Activated naive CD8-positive, alpha-beta T cell treated with anti-CD3 and anti-CD28 coated beads, Interleukin-2, amount 50 U/mL, for 16 hours (primary cell): ENCODE results near the gene VCPKMT.

Source experiments
- DNase-seq: peaks from one replicate; pipeline ENCODE4 v3.0.0-alpha.2; 2020; ENCODE audit warnings: low read depth, low spot score

VCPKMT gene

DNA sequence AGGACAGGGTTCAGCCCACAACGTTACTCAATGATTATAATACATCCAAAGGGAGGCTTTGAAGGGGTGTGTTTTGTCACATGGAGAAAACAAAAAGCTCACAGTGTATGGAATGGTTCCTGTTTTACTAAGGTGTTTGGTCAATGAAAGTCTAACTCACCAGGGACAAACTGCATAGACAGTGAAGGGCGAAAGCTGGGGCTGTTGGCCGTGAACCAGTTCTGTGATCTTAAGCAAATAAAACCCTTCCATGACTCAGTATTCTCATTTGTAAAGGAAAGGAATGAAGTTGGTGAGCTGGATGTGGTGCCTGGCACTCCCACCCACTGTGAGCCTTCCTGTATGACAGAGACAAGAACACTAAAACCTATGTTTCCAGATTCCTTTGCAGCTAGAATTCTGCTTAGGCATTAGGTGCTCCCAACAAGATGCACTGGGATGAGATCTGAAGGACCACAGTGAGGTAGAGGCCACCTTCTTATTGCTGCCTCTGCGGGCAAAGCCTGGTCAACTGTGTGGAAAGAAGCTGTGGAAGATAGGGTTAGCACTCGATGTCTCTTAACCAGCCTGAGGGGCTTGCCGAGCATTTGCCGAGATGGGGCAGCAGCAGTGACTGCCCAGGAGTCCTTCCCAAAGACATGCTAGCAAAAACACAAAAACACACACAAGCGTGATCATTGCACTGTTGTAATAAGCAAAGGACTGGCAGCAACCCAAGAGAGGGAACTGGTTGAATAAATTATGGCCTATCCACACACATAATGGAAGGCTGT lies 48.5 kb downstream of the VCPKMT start:
- DNase-seq, result no peak

DNA sequence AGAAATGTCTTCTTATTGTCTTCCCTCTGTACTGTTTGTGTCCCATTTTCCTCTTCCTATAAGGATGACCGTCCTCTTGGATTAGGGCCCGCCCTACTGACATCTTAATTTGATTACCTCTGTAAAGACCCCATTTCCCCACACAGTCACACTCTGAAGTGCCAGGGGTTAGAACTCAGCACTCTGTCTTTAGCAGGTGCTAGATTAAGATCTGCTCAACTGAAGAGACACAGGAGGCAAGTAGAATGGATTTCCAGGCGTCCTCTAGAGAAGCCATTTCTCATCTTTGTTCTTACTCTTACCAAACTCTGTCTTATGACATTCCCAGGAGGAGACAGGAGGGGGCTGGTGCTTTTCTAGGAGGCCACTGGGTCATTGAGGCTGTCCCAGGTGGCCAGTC lies 50.8 kb downstream of the VCPKMT start:
- no peak for DNase-seq

DNA sequence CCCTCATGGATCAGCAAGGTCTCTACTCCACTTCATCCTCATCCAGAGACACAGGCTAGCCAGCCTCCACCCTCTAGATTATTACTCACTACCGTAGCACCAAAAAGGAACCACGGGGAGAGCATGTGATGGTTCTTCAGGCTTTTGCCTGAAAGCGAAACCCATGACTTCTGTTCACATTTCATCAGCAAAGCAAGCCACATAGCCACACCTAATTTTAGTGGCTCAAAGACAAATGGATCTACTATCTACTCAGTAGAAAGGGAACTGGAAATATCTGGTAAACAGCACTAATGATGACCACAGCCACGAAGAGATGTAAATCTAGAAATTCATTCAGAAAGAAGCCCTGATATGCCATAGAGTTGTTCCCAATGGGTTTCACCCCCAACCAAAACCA lies 51.4 kb downstream of the VCPKMT start:
- DNase-seq, result peak; percentile 17

DNA sequence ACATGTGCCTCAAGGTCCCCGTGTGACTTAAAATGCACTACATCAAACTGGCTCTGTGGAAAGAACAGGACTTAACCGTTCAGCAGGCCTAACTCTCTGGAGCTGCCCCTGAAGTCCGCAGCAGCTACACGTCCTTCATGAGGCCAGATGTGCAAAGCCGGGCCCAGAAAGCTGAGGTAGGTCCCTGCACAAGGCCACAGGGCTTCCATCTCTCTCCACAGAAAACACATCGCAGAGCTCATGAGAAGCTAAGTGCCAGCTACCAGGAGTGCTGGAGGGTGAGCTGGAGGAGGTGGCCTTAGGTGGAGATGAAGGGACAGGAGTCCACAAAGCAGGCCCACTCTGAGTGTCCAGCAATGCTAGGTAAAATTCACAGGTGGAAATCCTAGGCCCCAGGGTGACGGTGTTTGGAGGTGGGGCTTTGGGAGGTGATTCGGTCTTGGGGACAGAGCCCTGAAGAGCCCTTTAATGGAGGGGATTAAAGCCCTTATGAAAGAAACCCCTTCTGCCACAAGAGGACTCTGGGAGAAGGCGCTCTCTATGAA lies 52.4 kb downstream of the VCPKMT start:
- DNase-seq, result no peak

DNA sequence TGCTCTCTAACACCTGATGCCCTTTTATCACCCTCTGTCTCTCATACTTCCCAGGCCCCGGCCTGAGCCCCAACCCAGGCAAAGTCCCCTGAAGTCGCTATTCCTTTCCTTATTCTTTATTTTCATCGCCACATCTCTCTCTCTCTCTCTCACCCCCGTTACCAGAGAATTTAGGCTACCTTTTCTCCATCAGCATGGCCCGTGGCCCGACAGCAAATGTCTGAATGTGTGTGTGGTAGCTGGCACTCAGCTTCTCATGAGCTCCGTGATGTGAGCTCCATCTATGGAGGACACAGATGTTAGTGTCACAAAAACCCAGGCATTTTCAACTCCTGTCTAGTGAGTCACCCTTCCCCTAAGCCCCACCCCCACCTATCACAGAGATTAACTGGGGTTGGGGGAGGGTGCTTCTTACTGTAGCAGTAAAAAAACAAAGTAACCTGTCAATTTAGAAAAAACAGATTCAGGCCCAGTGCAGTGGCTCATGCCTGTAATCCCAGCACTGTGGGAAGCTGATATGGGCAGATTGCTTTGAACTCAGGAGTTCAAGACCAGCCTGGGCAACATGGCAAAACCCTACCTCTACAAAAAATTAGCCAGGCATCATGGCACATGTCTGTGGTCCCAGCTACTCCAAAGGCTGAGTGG lies 53.8 kb downstream of the VCPKMT start:
- peak; percentile 70 for DNase-seq

DNA sequence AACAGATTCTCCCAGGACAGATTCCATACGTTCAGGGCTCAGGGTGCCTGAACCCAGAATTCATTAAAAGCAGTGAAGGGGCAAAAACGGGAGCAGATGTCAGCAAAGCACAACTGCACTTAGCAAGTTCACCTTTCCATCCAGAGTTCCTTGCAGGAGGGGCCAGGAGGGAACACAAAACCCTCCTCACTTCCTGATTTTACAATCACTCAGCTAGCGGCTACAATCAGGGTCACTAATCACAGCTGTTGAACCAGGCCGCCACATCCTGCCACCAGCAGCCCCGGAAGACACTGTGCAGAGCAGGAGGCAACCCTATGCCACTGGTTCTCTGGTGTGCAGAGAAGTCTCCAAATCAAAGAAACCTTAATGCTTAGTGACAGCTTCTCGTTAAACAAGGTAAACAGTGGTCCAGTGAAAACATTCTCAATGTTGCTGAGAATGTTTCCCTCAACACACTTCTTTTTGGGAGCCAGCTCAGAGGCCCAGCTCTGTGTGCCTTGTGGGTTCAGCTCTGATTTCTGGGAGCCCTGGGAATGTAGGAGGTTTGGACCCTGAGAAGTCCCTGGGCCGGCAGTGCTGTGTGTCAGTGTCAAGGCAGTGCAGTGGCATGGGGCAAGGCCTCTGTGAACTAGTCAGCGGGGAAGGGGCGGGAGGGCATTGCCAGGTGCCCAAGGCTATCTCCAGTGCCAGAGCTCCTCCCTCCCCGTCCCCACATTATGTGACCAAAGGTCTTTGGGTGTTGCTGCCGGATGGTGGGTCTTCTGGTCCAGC lies 54.5 kb downstream of the VCPKMT start:
- DNase-seq, result no peak

DNA sequence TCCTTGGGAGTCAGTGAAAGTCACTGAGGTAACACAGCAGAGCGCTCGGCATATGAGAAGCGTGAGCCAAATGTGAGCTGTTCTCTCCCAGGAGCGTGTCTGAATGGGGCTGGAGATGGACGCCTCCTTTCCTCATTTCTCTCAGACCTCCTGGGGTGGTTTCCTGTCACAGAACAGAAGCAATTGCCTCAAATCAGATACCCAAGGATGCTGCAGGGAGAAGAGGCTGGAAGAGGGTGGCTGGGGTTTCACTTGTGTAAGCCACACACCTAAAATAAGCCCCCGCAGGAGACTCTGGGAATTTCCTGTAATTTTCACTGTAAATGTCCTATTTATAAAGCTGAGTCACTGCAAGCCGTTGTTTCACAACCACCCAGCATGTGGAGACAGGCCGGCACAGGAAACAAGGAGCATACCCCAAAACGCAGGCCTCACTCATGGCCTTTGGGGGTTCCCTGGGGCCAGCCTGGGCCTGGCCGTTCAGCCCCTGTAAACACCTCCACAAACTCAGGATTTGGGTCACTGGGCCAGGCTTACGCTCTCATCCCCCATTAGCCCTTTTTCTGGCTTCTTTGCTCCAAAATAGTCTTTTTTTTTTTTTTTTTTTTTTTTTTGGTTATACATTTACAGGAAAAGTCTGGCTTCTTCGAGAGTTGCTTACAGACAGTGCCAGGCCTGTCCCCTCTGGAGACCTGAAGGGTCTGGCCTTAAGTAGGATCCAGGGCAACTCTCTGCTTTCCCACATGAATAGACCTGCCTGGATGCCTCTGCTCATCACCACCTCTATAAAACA lies 55.3 kb downstream of the VCPKMT start:
- DNase-seq, result no peak

DNA sequence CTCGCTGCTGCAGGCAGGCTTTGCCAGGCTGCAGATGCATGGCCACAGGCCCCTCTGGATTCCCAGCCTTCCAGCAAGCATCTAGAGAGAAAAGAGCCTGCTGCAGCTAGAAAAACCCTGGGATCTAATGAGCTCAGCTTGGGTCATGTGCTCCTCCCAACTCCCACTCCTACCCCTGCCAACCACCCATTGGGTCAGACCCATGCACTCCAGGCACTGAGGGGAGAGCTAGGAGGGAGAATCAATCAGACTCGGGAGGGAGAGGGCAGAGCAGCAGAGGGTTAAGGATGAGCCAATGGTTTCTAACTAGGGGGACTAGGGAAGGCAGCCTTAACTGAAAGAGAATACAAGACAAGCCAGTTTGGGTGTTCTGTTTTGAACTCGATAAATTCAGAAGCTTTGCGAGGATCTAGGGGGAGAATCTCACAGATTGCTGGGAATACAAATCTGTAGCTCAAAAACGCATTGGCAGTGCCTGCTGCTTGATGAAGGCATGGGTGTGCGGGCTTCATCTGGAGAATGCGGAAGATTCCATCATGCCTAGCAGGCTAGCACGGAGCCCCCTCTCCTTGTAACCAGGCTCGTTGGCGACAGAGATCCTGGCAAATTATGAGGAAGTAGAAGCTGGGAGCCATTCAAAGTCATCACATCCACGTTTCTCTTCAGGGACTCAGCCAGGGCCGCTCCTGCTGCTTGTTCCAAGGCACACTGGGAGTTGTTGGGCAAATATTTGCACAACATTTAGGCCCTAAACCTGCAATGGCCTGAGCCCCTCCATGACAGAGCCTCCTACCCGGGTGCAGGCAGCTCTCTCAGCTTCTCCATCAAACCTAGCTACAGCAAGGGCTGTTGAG lies 56.4 kb downstream of the VCPKMT start:
- no peak for DNase-seq
